GM12801 (cell line): ENCODE measurements around the gene SYT14.

ENCODE experiments used
- CTCF ChIP-seq: IDR thresholded peaks from one replicate; pipeline ENCODE4 v1.5.1; 2011; ENCODE audit warnings: control low read depth; ENCODE audit not compliant: insufficient read length; ENCODE audit errors: extremely low read depth

The SYT14 gene

DNA sequence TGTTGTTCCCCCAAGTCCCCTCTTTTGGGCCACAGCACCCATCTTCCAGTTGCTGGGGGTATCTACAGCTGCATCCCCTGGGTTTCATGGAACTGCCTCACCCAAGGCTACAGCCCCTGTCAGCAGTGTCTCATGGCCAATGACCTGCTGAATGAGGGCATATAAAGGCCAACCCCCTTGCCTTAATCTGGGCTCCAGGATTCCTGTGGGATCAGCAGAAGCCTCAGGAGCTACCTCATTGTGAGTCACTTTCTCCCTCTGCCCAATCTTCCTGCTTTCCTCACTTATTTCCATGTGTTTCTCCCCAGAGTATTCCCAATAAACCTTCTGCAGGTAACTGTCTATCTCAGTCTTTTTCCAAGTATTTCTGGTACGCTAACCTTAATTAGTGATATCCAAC lies 37.3 kb upstream of the SYT14 start:
- no peak for TF ChIP-seq CTCF

DNA sequence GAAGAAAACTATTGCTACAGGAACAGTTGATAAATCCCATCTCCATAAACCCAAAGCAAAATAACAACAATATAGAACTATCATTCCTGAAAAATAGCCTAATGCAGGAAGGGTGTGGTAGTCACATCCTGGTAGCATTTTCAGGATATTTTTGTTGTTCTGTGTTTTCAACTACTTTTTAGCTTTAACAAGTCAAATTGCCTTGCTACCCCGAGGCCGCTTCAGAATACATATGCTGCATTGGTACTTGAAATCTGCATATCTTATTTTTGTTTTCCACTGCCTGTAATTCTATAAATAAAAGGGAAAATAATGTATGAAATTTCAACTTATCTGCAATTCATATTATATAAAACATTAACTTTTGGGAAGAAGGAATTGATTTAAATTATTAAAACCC lies 36.8 kb upstream of the SYT14 start:
- no peak for TF ChIP-seq CTCF

DNA sequence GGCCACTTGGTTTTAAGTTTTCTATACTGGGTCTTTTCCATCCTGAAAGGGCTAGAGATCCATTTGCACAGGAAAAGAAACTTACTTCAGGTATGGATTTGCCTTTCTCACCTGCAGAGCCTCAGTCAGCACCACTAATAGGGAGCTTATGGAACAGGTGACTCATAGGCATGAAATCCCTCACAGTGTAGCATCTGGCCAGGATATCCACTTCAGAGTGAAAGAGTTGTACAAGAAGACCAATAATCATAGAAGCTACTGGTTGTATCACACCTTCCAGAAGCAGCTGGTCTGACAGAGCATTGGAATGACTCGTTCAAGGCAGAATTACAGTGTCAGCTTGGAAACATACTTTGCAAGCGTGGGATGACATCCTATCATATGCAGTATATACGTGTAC lies 26.3 kb upstream of the SYT14 start:
- TF ChIP-seq CTCF: no peak

DNA sequence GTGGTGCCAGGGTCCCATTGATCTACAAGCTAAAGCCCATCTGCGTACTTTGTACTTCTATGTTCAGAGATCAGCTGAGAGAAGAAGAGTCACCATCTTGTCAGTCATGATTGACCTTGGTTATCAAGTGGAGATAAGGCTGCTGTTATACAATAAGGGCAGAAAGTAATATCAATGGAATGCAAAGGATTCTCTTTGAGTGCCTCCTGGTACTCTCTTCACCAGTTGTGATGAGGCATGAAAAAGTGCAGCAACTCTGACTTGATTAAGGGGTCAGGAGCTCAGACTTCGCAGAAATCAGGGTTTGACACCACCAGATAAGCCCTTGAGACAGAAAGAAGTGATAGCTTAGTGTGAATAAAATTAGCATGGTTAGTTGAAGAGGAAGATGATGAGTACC lies 25.7 kb upstream of the SYT14 start:
- no peak for TF ChIP-seq CTCF

- no peak for TF ChIP-seq CTCF
Observed at GRCh38 chr1:209920844-209921243, 17.2 kb upstream of the SYT14 start.

- no peak for TF ChIP-seq CTCF
Observed at GRCh38 chr1:209924390-209924789, 13.6 kb upstream of the SYT14 start.

DNA sequence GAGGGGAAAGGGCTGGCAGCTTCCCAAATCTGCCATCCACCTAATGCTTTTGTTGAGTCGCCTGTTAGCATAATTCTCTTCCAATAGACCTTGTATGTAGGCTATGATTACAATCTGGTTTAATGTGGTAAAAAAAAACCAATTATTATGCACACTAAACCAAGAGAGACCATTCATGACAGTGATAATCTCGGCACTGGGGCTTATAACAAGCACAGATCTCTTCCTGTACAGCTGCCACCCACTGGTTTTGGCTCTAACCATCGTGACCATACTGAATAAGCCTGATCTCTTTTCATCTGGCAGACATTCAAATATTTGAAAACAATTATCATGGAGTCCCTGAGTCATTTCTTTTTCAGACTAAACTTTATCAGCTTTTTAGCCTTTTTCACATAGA lies 12.0 kb upstream of the SYT14 start:
- TF ChIP-seq CTCF: no peak

DNA sequence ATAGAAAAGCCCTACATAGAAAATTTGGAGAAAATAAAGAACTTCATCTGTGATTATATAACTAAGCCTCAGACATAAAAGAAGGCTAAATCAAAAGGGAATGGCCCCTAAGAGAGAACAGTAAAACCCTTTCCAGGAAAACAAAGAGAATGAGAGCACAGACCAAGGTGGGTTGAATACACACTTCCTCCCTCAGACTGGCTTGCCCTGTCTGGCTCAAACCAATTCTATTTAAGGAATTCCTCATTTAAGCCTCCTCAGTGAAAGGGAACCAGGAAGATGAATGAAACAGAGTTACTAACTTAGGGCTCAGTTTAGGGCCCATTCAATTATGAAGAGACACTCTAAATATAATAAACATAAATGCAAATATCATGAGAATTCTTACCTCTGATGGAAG lies 10.6 kb upstream of the SYT14 start:
- TF ChIP-seq CTCF: no peak
